Measurements from ENCODE around the gene GBP2.

GRCh38 chr1:89165811-89166210 is 39.9 kb upstream of the GBP2 start:
- TF ChIP-seq POLR2A (IDR thresholded peaks at IDR 0.05; ENCODE audit: low read depth, low read length) (no peak), TAF1 (IDR thresholded peaks at IDR 0.05; ENCODE audit: borderline replicate concordance, low read depth, low read length) (no peak)

Data from GM12892 (cell line).